B cell (primary cell): ENCODE data around the gene KRT222. TPM values are rescaled to one million over a fixed set of nuclear protein-coding genes. Genes with fewer than 3 reads are reported as not detected.
A peak's percentile ranks its signal among the peaks of the same experiment; 100 is the strongest.

Source experiments
- ATAC-seq: fragments of 200-7000 bp; cut with Tn5 transposase; one replicate; pipeline ENCODE4 v1.10.0; 2021; ENCODE audit warnings: low read depth, mild to moderate bottlenecking, moderate number of reproducible peaks, moderate library complexity
- CTCF ChIA-PET: fragments of 350-600 bp; sonication (Branson Sonifier 250); formaldehyde crosslinking; loops from one replicate; lab custom pipeline; 2021; ENCODE audit warnings: antibody characterized with exemption, inconsistent platforms; lab: Charles Lee
- POLR2A ChIA-PET: fragments of 350-600 bp; sonication (Branson Sonifier 250); formaldehyde crosslinking; loops from one replicate; lab custom pipeline; 2021; ENCODE audit warnings: antibody characterized with exemption; lab: Charles Lee
- DNase-seq: peaks from one replicate; pipeline ENCODE4 v3.0.0; 2013
- H2AFZ ChIP-seq: 2 replicates; pipeline ENCODE4 v1.6.1; 2012; ENCODE audit warnings: mild to moderate bottlenecking, low read depth, low read length; ENCODE audit not compliant: insufficient read depth, poor library complexity, severe bottlenecking
- H3K27ac ChIP-seq, 2 donors: 1 replicate in 1 of 2; 2 replicates in 1 of 2; pipeline ENCODE4 v1.5.1; 2012 to 2013; ENCODE audit warnings: low read length in 2 of 2, mild to moderate bottlenecking in 2 of 2, moderate library complexity in 1 of 2
- H3K27me3 ChIP-seq, 4 experiments: fragments of 200-600 bp in 1 of 4; sonication (generic) in 1 of 4; replicated peaks in 1 of 4; 1 replicate in 2 of 4; 2 replicates in 2 of 4; pipeline versions ENCODE4 v1.6.1 to v1.7.0; 2013 to 2016; ENCODE audit warnings: low read length in 3 of 4, mild to moderate bottlenecking in 2 of 4, mixed read lengths in 1 of 4, moderate library complexity in 1 of 4; ENCODE audit not compliant: insufficient read depth in 4 of 4, control insufficient read depth in 3 of 4; ENCODE audit errors: control extremely low read depth in 1 of 4
- H3K36me3 ChIP-seq, 2 experiments: replicated peaks in 1 of 2; 1 replicate in 1 of 2; 2 replicates in 1 of 2; pipeline versions ENCODE4 v1.6.1 to v1.7.1; 2013; ENCODE audit warnings: low read length in 1 of 2; ENCODE audit not compliant: insufficient read depth in 2 of 2, control insufficient read depth in 1 of 2; ENCODE audit errors: control extremely low read depth in 1 of 2, extremely low read depth in 1 of 2
- H3K4me1 ChIP-seq, 2 donors: fragments of 200-600 bp in 1 of 2; sonication (generic) in 1 of 2; 1 replicate in 1 of 2; 2 replicates in 1 of 2; pipeline versions ENCODE4 v1.5.1 to v1.6.1; 2013 to 2017; ENCODE audit warnings: low read length in 2 of 2; ENCODE audit not compliant: control insufficient read depth in 2 of 2, insufficient read depth in 2 of 2
- H3K4me2 ChIP-seq: replicated peaks from 2 replicates; pipeline ENCODE3; 2012; ENCODE audit warnings: mild to moderate bottlenecking, low read depth, low read length; ENCODE audit not compliant: poor library complexity, severe bottlenecking
- H3K4me3 ChIP-seq, 5 experiments: fragments of 200-600 bp in 1 of 5; sonication (generic) in 1 of 5; 1 replicate in 3 of 5; 2 replicates in 2 of 5; pipeline versions ENCODE4 v1.5.1 to v1.7.0; 2011 to 2016; ENCODE audit warnings: low read length in 4 of 5, mild to moderate bottlenecking in 4 of 5, low read depth in 2 of 5, control low read depth in 1 of 5, moderate library complexity in 1 of 5; ENCODE audit not compliant: insufficient read depth in 1 of 5; ENCODE audit errors: control extremely low read depth in 1 of 5, extremely low read depth in 1 of 5
- H3K79me2 ChIP-seq: fragments of 200-600 bp; sonication (generic); one replicate; pipeline ENCODE4 v1.6.0; 2016; ENCODE audit warnings: low read length; ENCODE audit not compliant: control insufficient read depth, insufficient read depth
- H3K9ac ChIP-seq: fragments of 200-600 bp; sonication (generic); 2 replicates; pipeline ENCODE4 v1.6.1; 2017; ENCODE audit warnings: mild to moderate bottlenecking, low read length, moderate library complexity
- H3K9me3 ChIP-seq, 3 donors: one replicate each; pipeline versions ENCODE4 v1.6.1 to v1.7.1; 2013; ENCODE audit warnings: low read length in 2 of 3; ENCODE audit not compliant: control insufficient read depth in 2 of 3, insufficient read depth in 1 of 3; ENCODE audit errors: control extremely low read depth in 1 of 3
- H4K20me1 ChIP-seq: 2 replicates; pipeline ENCODE4 v1.6.0; 2012; ENCODE audit warnings: mild to moderate bottlenecking, low read length; ENCODE audit not compliant: insufficient read depth, control insufficient read depth, poor library complexity, severe bottlenecking
- H3K27ac Mint-ChIP-seq: one replicate; pipeline ENCODE4 v1.8.0; 2021; ENCODE audit warnings: mixed read lengths
- H3K27me3 Mint-ChIP-seq: one replicate; pipeline ENCODE4 v1.8.0; 2021; ENCODE audit warnings: mixed read lengths
- H3K4me1 Mint-ChIP-seq: one replicate; pipeline ENCODE4 v1.8.0; 2021; ENCODE audit warnings: mixed read lengths
- H3K4me3 Mint-ChIP-seq: one replicate; pipeline ENCODE4 v1.8.0; 2021; ENCODE audit warnings: mixed read lengths
- H3K9me3 Mint-ChIP-seq: one replicate; pipeline ENCODE4 v1.8.0; 2022; ENCODE audit warnings: mixed read lengths; ENCODE audit not compliant: insufficient read depth
- EZH2 ChIP-seq: IDR thresholded peaks from 2 replicates; pipeline ENCODE4 v1.6.1; 2012; ENCODE audit warnings: borderline replicate concordance, low read depth, mild to moderate bottlenecking, moderate library complexity, low read length; ENCODE audit not compliant: insufficient read depth, poor library complexity, severe bottlenecking
- WGBS: methylation state at CpG from one replicate; pipeline ENCODE4 v1.1.5; 2013; ENCODE audit warnings: missing lambda C conversion rate; ENCODE audit not compliant: insufficient coverage; 5-methylcytosine and 5-hydroxymethylcytosine counted together
- intact Hi-C: fragments of 100-400 bp; cut with micrococcal nuclease; formaldehyde crosslinking; loops from one replicate; pipeline ENCODE4 v1.10.0; 2022
- polyA plus RNA-seq: library from polyadenylated mRNA; depleted of rRNA; stranded (reverse); fragments of >200 nt; gene quantifications from 2 replicates; pipeline ENCODE4 v1.2.3, GENCODE V29; 2012
- total RNA-seq, 2 donors: library from RNA; stranded (reverse); fragments of 120-200 nt in 1 of 2; gene quantifications; 1 replicate in 1 of 2; 2 replicates in 1 of 2; pipeline versions ENCODE4 v1.2.3 to v1.2.4, GENCODE V29; 2013 to 2022
- TF ChIP-seq, protein P1 (sequence below): fragments of 200-600 bp; IDR thresholded peaks from one replicate; pipeline ENCODE4 v1.8.0; 2022; ENCODE audit warnings: antibody characterized with exemption, mild to moderate bottlenecking

KRT222 gene
- total and polyA plus RNA-seq, 2 donors (not counting 1 experiment from before 2014, with no cell fraction given): not detected

- 80% methylated on average over 2 of the region's 2 CpGs for WGBS
- intact Hi-C loops: no loop called here
Measured at GRCh38 chr17:40610359-40610758, 54.6 kb downstream of the KRT222 start.

GRCh38 chr17:40608061-40608581, 56.9 kb downstream of the KRT222 start:
- H3K4me2 ChIP-seq: no peak overlapping the region
- no peak for TF ChIP-seq EZH2
- TF ChIP-seq, protein P1, sequence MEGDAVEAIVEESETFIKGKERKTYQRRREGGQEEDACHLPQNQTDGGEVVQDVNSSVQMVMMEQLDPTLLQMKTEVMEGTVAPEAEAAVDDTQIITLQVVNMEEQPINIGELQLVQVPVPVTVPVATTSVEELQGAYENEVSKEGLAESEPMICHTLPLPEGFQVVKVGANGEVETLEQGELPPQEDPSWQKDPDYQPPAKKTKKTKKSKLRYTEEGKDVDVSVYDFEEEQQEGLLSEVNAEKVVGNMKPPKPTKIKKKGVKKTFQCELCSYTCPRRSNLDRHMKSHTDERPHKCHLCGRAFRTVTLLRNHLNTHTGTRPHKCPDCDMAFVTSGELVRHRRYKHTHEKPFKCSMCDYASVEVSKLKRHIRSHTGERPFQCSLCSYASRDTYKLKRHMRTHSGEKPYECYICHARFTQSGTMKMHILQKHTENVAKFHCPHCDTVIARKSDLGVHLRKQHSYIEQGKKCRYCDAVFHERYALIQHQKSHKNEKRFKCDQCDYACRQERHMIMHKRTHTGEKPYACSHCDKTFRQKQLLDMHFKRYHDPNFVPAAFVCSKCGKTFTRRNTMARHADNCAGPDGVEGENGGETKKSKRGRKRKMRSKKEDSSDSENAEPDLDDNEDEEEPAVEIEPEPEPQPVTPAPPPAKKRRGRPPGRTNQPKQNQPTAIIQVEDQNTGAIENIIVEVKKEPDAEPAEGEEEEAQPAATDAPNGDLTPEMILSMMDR: no peak
- Mint-ChIP-seq H3K4me1 (peaks cover 45% of the 10 kb centered on the region), H3K4me3 (no peak overlapping the region), H3K27me3 (no peaks in the 10 kb centered on the region), H3K9me3 (no peaks in the 10 kb centered on the region), H3K27ac (peak overlapping the region; percentile 27)
- H3K9me3 ChIP-seq: no peaks in the 10 kb centered on the region
- H3K4me1 ChIP-seq: peaks cover 18% of the 10 kb centered on the region in 2 donors
- ChIA-PET CTCF (interaction anchor here (0.9 kb wide), 1 partner anchor 184 kb away, joined by 3 read pairs; no protein-coding TSS in a partner anchor), POLR2A (interaction anchor here (0.6 to 1.5 kb wide), 2 partner anchors 8 to 10 kb away, joined by 4 to 5 read pairs; no protein-coding TSS in a partner anchor)
- ATAC-seq (peak; percentile 36), DNase-seq (no peak)
- no peaks in the 10 kb centered on the region for H3K36me3 ChIP-seq
- H3K4me3 ChIP-seq: no peak overlapping the region
- H3K27me3 ChIP-seq: no peaks in the 10 kb centered on the region
- WGBS: 100% methylated on average over 3 of the region's 6 CpGs
- no peaks in the 10 kb centered on the region for H3K79me2 ChIP-seq
- intact Hi-C loops: no loop called here
- no peaks in the 10 kb centered on the region for H4K20me1 ChIP-seq
- H3K27ac ChIP-seq: no peak overlapping the region
- no peak overlapping the region for H2AFZ ChIP-seq
- no peak overlapping the region for H3K9ac ChIP-seq

More at GRCh38 chr17:40610359-40610758, 54.6 kb downstream of the KRT222 start:
- H4K20me1 ChIP-seq: no peaks in the 10 kb centered on the region
- Mint-ChIP-seq H3K4me3 (no peak overlapping the region), H3K4me1 (peaks cover 55% of the 10 kb centered on the region), H3K27me3 (no peaks in the 10 kb centered on the region), H3K9me3 (no peaks in the 10 kb centered on the region), H3K27ac (peak overlapping the region; percentile 74)
- ATAC-seq (no peak), DNase-seq (no peak)
- no peak overlapping the region for H3K9ac ChIP-seq
- no peak overlapping the region for H3K4me2 ChIP-seq
- H3K9me3 ChIP-seq: no peaks in the 10 kb centered on the region
- POLR2A ChIA-PET: interaction anchor here (0.5 to 0.9 kb wide), 2 partner anchors 48 to 50 kb away, joined by 3 read pairs; no protein-coding TSS in a partner anchor
- H3K27me3 ChIP-seq: no peaks in the 10 kb centered on the region
- H2AFZ ChIP-seq: no peak overlapping the region
- CTCF ChIA-PET: interaction anchor here (2.5 kb wide), 1 partner anchor 10 kb away, joined by 9 read pairs; no protein-coding TSS in a partner anchor
- no peaks in the 10 kb centered on the region for H3K79me2 ChIP-seq
- no peak overlapping the region for H3K4me3 ChIP-seq
- H3K27ac ChIP-seq: no peak overlapping the region
- peaks cover 35 to 38% of the 10 kb centered on the region in 2 donors for H3K4me1 ChIP-seq
- H3K36me3 ChIP-seq: no peaks in the 10 kb centered on the region
- TF ChIP-seq, protein P1: no peak
- TF ChIP-seq EZH2: no peak
